Right atrium auricular region (tissue), 2 donors: ENCODE data around the gene MLPH. TPM values are rescaled to one million over a fixed set of nuclear protein-coding genes. Genes with fewer than 3 reads are reported as not detected.

Experiments
- DNase-seq: peaks from one replicate; pipeline ENCODE4 v3.0.0-alpha.2; 2019; ENCODE audit warnings: low spot score
- H3K27ac ChIP-seq, 2 donors: fragments of 200-600 bp; sonication (generic); 1 replicate in 1 of 2; 2 replicates in 1 of 2; pipeline ENCODE4 v1.5.1; 2016 to 2019
- H3K27me3 ChIP-seq, 2 donors: fragments of 200-600 bp; sonication (generic); one replicate each; pipeline versions ENCODE4 v1.5.1 to v1.6.0; 2017 to 2019
- H3K36me3 ChIP-seq: fragments of 200-600 bp; sonication (generic); one replicate; pipeline ENCODE4 v1.5.1; 2016
- H3K4me1 ChIP-seq, 2 donors: fragments of 200-600 bp; sonication (generic); one replicate each; pipeline versions ENCODE4 v1.5.1 to v1.6.0; 2017 to 2019
- H3K4me3 ChIP-seq, 2 donors: fragments of 200-600 bp; sonication (generic); 1 replicate in 1 of 2; 2 replicates in 1 of 2; pipeline ENCODE4 v1.5.1; 2017 to 2019; ENCODE audit warnings: mild to moderate bottlenecking in 1 of 2, moderate library complexity in 1 of 2
- H3K9me3 ChIP-seq, 2 donors: fragments of 200-600 bp; sonication (generic); one replicate each; pipeline ENCODE4 v1.5.1; 2019
- CTCF ChIP-seq, 2 donors: fragments of 200-600 bp; sonication (generic); IDR thresholded peaks; one replicate each; pipeline ENCODE4 v1.5.1; 2019; ENCODE audit warnings: antibody characterized with exemption in 2 of 2
- total RNA-seq, 2 donors: library from RNA; depleted of rRNA; stranded (reverse); fragments of >200 nt; gene quantifications; one replicate each; pipeline ENCODE4 v1.1.0, GENCODE V29; 2016

MLPH gene
- total RNA-seq, 2 donors from 2014 or later: 27.1 to 108 TPM

GRCh38 chr2:237514474-237515130 is 27.6 kb downstream of the MLPH start:
- H3K27me3 ChIP-seq: no peaks in the 10 kb centered on the region
- no peak overlapping the region for H3K4me3 ChIP-seq
- H3K27ac ChIP-seq: peak overlapping the region; percentile 77 to 90
- peaks cover 0 to 50% of the 10 kb centered on the region in 2 donors for H3K4me1 ChIP-seq
- no peaks in the 10 kb centered on the region for H3K9me3 ChIP-seq
- no peaks in the 10 kb centered on the region for H3K36me3 ChIP-seq
- no peak for DNase-seq
- TF ChIP-seq CTCF (IDR thresholded peaks at IDR 0.05): no peak

- DNase-seq: no peak
- Histone ChIP-seq H3K4me3 (no peak overlapping the region), H3K27me3 (no peaks in the 10 kb centered on the region), H3K27ac (peak overlapping the region; percentile 77 to 90), H3K36me3 (no peaks in the 10 kb centered on the region), H3K9me3 (no peaks in the 10 kb centered on the region), H3K4me1 (peaks cover 0 to 46% of the 10 kb centered on the region in 2 donors)
- TF ChIP-seq CTCF (IDR thresholded peaks at IDR 0.05): no peak
Measured at GRCh38 chr2:237515166-237515565, 28.1 kb downstream of the MLPH start.

GRCh38 chr2:237515621-237516275 is 28.7 kb downstream of the MLPH start:
- Histone ChIP-seq H3K27ac (peak overlapping the region; percentile 77 to 90), H3K4me3 (no peak overlapping the region), H3K36me3 (no peaks in the 10 kb centered on the region), H3K9me3 (no peaks in the 10 kb centered on the region), H3K4me1 (peaks cover 0 to 40% of the 10 kb centered on the region in 2 donors), H3K27me3 (no peaks in the 10 kb centered on the region)
- no peak for TF ChIP-seq CTCF (IDR thresholded peaks at IDR 0.05)
- no peak for DNase-seq

GRCh38 chr2:237517163-237517562 is 30.1 kb downstream of the MLPH start:
- no peak for TF ChIP-seq CTCF (IDR thresholded peaks at IDR 0.05)
- Histone ChIP-seq H3K4me3 (no peak overlapping the region), H3K27ac (no peak overlapping the region), H3K36me3 (no peaks in the 10 kb centered on the region), H3K27me3 (no peaks in the 10 kb centered on the region), H3K4me1 (peaks cover 0 to 38% of the 10 kb centered on the region in 2 donors), H3K9me3 (no peaks in the 10 kb centered on the region)
- no peak for DNase-seq

GRCh38 chr2:237517990-237518389 is 30.9 kb downstream of the MLPH start:
- Histone ChIP-seq H3K36me3 (no peaks in the 10 kb centered on the region), H3K4me1 (peaks cover 0 to 31% of the 10 kb centered on the region in 2 donors), H3K9me3 (no peaks in the 10 kb centered on the region), H3K27me3 (no peaks in the 10 kb centered on the region), H3K27ac (no peak overlapping the region), H3K4me3 (no peak overlapping the region)
- TF ChIP-seq CTCF (IDR thresholded peaks at IDR 0.05): no peak
- DNase-seq: no peak
